Measurements from ENCODE around the gene LHX5.

The LHX5 gene

DNA sequence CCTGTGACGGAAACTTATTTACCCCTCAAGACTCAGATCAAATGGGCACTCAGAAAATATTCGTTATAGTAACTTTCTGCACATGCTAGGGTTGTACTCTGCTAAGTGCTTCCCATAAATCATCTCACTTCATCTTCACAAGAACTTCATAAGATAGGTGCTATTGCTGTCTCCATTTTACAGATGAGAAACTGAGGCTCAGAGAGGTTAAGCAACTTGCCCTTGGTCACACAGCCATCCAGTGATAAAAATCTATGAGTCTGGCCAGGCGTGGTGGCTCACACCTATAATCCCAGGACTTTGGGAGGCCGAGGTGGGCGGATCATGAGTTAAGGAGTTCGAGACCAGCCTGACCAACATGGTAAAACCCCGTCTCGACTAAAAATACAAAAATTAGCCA, 33.2 kb upstream of the LHX5 start:
- Histone ChIP-seq H3K27me3 (ENCODE audit: control insufficient read depth in 3 of 3, insufficient read depth in 3 of 3, low read depth in 1 of 3, low read length in 3 of 3) (peaks cover 0 to 38% (median 0%) of the 10 kb centered on the region in 3 experiments), H3K4me1 (ENCODE audit: control insufficient read depth in 2 of 2, insufficient read depth in 1 of 2, low read depth in 1 of 2, low read length in 2 of 2) (peaks cover 0 to 18% of the 10 kb centered on the region in 2 donors), H4K8ac (ENCODE audit: low read depth, low read length) (no peak overlapping the region), H3K36me3 (replicated peaks in 1 of 2; ENCODE audit: control insufficient read depth in 2 of 2, insufficient read depth in 2 of 2, low read length in 2 of 2) (no peaks in the 10 kb centered on the region), H3K23ac (ENCODE audit: low read depth, low read length, poor library complexity) (no peak overlapping the region), H2AFZ (ENCODE audit: low read length) (no peak overlapping the region), H3K4me3 (ENCODE audit: low read length in 2 of 2) (no peak overlapping the region), H2AK5ac (ENCODE audit: low read depth, low read length) (no peak overlapping the region), H3K9ac (ENCODE audit: low read depth, low read length, poor library complexity) (no peak overlapping the region), H3K9me3 (replicated peaks in 1 of 2; ENCODE audit: control insufficient read depth in 2 of 2, insufficient read depth in 1 of 2, low read depth in 1 of 2, low read length in 2 of 2) (no peaks in the 10 kb centered on the region), H3K4ac (ENCODE audit: low read length) (no peak overlapping the region), H3K18ac (ENCODE audit: low read length) (no peak overlapping the region), H3K4me2 (ENCODE audit: insufficient read depth, low read length, poor library complexity, severe bottlenecking) (no peak overlapping the region), H3K14ac (ENCODE audit: low read length) (no peak overlapping the region), H4K91ac (ENCODE audit: low read depth, low read length, poor library complexity) (no peak overlapping the region), H2BK12ac (ENCODE audit: low read length) (no peak overlapping the region), H2BK5ac (ENCODE audit: low read length) (no peak overlapping the region), H2BK15ac (ENCODE audit: low read length) (no peak overlapping the region), H2BK120ac (ENCODE audit: low read depth, low read length) (no peak overlapping the region), H3K27ac (replicated peaks; ENCODE audit: low read length) (no peak overlapping the region), H3K79me1 (ENCODE audit: low read depth, low read length) (no peaks in the 10 kb centered on the region)
- no CpG with 5 or more reads among the region's 8 CpGs for WGBS, 2 donors (ENCODE audit: extremely low coverage in 2 of 2, insufficient read length in 2 of 2, insufficient replicate concordance in 1 of 2)
- DNase-seq (ENCODE audit: low spot score) = no peak

DNA sequence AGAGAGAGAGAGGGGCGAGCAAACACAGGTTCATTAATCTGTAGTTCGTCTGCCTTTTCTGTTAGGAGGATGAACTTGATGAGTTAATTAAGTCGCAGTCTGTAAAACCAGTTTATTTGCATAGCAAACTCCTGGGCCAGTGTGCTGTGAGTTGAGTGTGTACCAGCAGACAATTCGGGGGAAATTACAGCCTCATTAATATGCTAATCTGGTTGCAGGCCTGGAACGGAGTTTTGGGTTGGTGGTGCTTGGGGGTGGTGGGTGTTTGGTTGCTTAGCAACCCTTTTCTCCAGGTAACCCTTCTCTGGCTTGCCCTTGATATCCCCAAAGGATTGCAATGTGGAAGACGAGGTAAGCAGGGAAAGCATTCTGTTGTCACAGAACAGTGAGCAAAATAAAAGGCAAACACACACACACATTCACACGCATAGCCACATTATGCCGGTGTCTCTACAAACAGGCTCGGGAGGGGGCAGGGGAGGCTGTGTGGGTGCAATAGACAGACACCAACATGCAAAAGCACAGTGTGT, 29.2 kb upstream of the LHX5 start:
- Histone ChIP-seq H2AFZ (ENCODE audit: low read length) (no peak overlapping the region), H2BK120ac (ENCODE audit: low read depth, low read length) (no peak overlapping the region), H3K4ac (ENCODE audit: low read length) (no peak overlapping the region), H3K9me3 (replicated peaks in 1 of 2; ENCODE audit: control insufficient read depth in 2 of 2, insufficient read depth in 1 of 2, low read depth in 1 of 2, low read length in 2 of 2) (no peaks in the 10 kb centered on the region), H2BK12ac (ENCODE audit: low read length) (peak overlapping the region; percentile 32), H3K23ac (ENCODE audit: low read depth, low read length, poor library complexity) (no peak overlapping the region), H3K27me3 (ENCODE audit: control insufficient read depth in 3 of 3, insufficient read depth in 3 of 3, low read depth in 1 of 3, low read length in 3 of 3) (peaks cover 0 to 40% (median 0%) of the 10 kb centered on the region in 3 experiments), H4K91ac (ENCODE audit: low read depth, low read length, poor library complexity) (no peak overlapping the region), H3K79me1 (ENCODE audit: low read depth, low read length) (no peaks in the 10 kb centered on the region), H3K9ac (ENCODE audit: low read depth, low read length, poor library complexity) (peak overlapping the region; percentile 63), H3K4me1 (ENCODE audit: control insufficient read depth in 2 of 2, insufficient read depth in 1 of 2, low read depth in 1 of 2, low read length in 2 of 2) (peaks cover 0 to 16% of the 10 kb centered on the region in 2 donors), H3K4me3 (ENCODE audit: low read length in 2 of 2) (no peak overlapping the region), H3K18ac (ENCODE audit: low read length) (peak overlapping the region; percentile 51), H3K4me2 (ENCODE audit: insufficient read depth, low read length, poor library complexity, severe bottlenecking) (no peak overlapping the region), H4K8ac (ENCODE audit: low read depth, low read length) (no peak overlapping the region), H3K27ac (replicated peaks; ENCODE audit: low read length) (no peak overlapping the region), H2BK15ac (ENCODE audit: low read length) (no peak overlapping the region), H2AK5ac (ENCODE audit: low read depth, low read length) (no peak overlapping the region), H3K36me3 (replicated peaks in 1 of 2; ENCODE audit: control insufficient read depth in 2 of 2, insufficient read depth in 2 of 2, low read length in 2 of 2) (no peaks in the 10 kb centered on the region), H3K14ac (ENCODE audit: low read length) (no peak overlapping the region), H2BK5ac (ENCODE audit: low read length) (no peak overlapping the region)
- no CpG with 5 or more reads among the region's 9 CpGs for WGBS, 2 donors (ENCODE audit: extremely low coverage in 2 of 2, insufficient read length in 2 of 2, insufficient replicate concordance in 1 of 2)
- DNase-seq (ENCODE audit: low spot score) = no peak

DNA sequence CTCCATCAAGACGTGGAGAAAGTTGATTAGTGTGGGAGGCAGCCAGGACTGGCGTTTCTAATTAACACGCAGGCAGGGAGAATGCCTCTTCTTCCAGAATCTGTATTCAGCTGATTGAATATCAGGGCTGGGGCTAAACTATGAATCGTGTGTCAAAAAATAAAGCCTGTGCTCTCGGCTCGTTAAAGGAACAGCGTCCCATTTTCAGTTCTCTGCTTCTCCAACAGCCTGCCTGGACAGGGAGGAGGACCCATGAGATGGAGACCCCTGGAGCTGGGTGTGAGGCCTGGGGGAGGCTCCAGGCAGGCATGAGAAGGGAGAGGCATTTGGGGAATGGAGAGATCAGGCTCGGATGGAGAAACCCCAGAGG, 28.6 kb upstream of the LHX5 start:
- H2BK120ac ChIP-seq (ENCODE audit: low read depth, low read length) = no peak overlapping the region
- H3K18ac ChIP-seq (ENCODE audit: low read length) = no peak overlapping the region
- no peak overlapping the region for H2BK5ac ChIP-seq (ENCODE audit: low read length)
- H3K79me1 ChIP-seq (ENCODE audit: low read depth, low read length) = no peaks in the 10 kb centered on the region
- DNase-seq (ENCODE audit: low spot score) = no peak
- peaks cover 0 to 16% of the 10 kb centered on the region in 2 donors for H3K4me1 ChIP-seq (ENCODE audit: control insufficient read depth in 2 of 2, insufficient read depth in 1 of 2, low read depth in 1 of 2, low read length in 2 of 2)
- H2BK15ac ChIP-seq (ENCODE audit: low read length) = no peak overlapping the region
- no peak overlapping the region for H3K4me2 ChIP-seq (ENCODE audit: insufficient read depth, low read length, poor library complexity, severe bottlenecking)
- no peaks in the 10 kb centered on the region for H3K9me3 ChIP-seq (replicated peaks in 1 of 2; ENCODE audit: control insufficient read depth in 2 of 2, insufficient read depth in 1 of 2, low read depth in 1 of 2, low read length in 2 of 2)
- no peak overlapping the region for H4K91ac ChIP-seq (ENCODE audit: low read depth, low read length, poor library complexity)
- no peak overlapping the region for H3K14ac ChIP-seq (ENCODE audit: low read length)
- H3K27ac ChIP-seq (replicated peaks; ENCODE audit: low read length) = no peak overlapping the region
- H3K36me3 ChIP-seq (replicated peaks in 1 of 2; ENCODE audit: control insufficient read depth in 2 of 2, insufficient read depth in 2 of 2, low read length in 2 of 2) = no peaks in the 10 kb centered on the region
- H3K23ac ChIP-seq (ENCODE audit: low read depth, low read length, poor library complexity) = no peak overlapping the region
- H2AFZ ChIP-seq (ENCODE audit: low read length) = no peak overlapping the region
- H2BK12ac ChIP-seq (ENCODE audit: low read length) = no peak overlapping the region
- no peak overlapping the region for H3K4ac ChIP-seq (ENCODE audit: low read length)
- no peak overlapping the region for H2AK5ac ChIP-seq (ENCODE audit: low read depth, low read length)
- WGBS, 2 donors (ENCODE audit: extremely low coverage in 2 of 2, insufficient read length in 2 of 2, insufficient replicate concordance in 1 of 2) = no CpG with 5 or more reads among the region's 8 CpGs
- peaks cover 0 to 38% (median 0%) of the 10 kb centered on the region in 3 experiments for H3K27me3 ChIP-seq (ENCODE audit: control insufficient read depth in 3 of 3, insufficient read depth in 3 of 3, low read depth in 1 of 3, low read length in 3 of 3)
- H3K4me3 ChIP-seq (ENCODE audit: low read length in 2 of 2) = no peak overlapping the region
- H3K9ac ChIP-seq (ENCODE audit: low read depth, low read length, poor library complexity) = no peak overlapping the region
- H4K8ac ChIP-seq (ENCODE audit: low read depth, low read length) = no peak overlapping the region

DNA sequence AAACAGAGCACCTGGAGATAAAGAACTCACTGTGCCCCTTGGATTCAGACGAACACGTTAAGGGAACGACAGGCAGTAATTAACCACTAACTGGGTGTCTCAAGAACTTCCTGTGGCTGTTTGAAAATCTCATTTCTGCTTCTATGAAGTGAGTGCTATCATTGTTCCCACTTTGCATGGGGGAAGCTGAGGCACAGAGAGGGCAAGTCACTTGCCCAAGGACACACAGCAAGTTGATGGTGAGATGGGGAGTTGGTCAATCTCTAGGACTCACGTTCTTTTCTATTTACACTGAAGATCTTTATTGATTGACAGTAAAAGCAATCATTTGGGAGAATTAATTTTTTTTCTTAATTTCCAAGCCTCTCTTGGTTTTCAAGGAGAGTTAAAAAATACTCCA, 26.8 kb upstream of the LHX5 start:
- Histone ChIP-seq H3K4ac (ENCODE audit: low read length) (no peak overlapping the region), H2BK15ac (ENCODE audit: low read length) (no peak overlapping the region), H3K79me1 (ENCODE audit: low read depth, low read length) (no peaks in the 10 kb centered on the region), H3K27me3 (ENCODE audit: control insufficient read depth in 3 of 3, insufficient read depth in 3 of 3, low read depth in 1 of 3, low read length in 3 of 3) (peaks cover 0 to 45% (median 0%) of the 10 kb centered on the region in 3 experiments), H3K23ac (ENCODE audit: low read depth, low read length, poor library complexity) (no peak overlapping the region), H4K8ac (ENCODE audit: low read depth, low read length) (no peak overlapping the region), H3K4me1 (ENCODE audit: control insufficient read depth in 2 of 2, insufficient read depth in 1 of 2, low read depth in 1 of 2, low read length in 2 of 2) (peaks cover 0 to 16% of the 10 kb centered on the region in 2 donors), H3K9me3 (replicated peaks in 1 of 2; ENCODE audit: control insufficient read depth in 2 of 2, insufficient read depth in 1 of 2, low read depth in 1 of 2, low read length in 2 of 2) (no peaks in the 10 kb centered on the region), H3K4me3 (ENCODE audit: low read length in 2 of 2) (no peak overlapping the region), H3K4me2 (ENCODE audit: insufficient read depth, low read length, poor library complexity, severe bottlenecking) (no peak overlapping the region), H2BK120ac (ENCODE audit: low read depth, low read length) (no peak overlapping the region), H3K9ac (ENCODE audit: low read depth, low read length, poor library complexity) (no peak overlapping the region), H2BK12ac (ENCODE audit: low read length) (no peak overlapping the region), H2AFZ (ENCODE audit: low read length) (no peak overlapping the region), H2BK5ac (ENCODE audit: low read length) (no peak overlapping the region), H2AK5ac (ENCODE audit: low read depth, low read length) (no peak overlapping the region), H3K27ac (replicated peaks; ENCODE audit: low read length) (no peak overlapping the region), H3K36me3 (replicated peaks in 1 of 2; ENCODE audit: control insufficient read depth in 2 of 2, insufficient read depth in 2 of 2, low read length in 2 of 2) (no peaks in the 10 kb centered on the region), H4K91ac (ENCODE audit: low read depth, low read length, poor library complexity) (no peak overlapping the region), H3K14ac (ENCODE audit: low read length) (no peak overlapping the region), H3K18ac (ENCODE audit: low read length) (no peak overlapping the region)
- no CpG with 5 or more reads among the region's 4 CpGs for WGBS, 2 donors (ENCODE audit: extremely low coverage in 2 of 2, insufficient read length in 2 of 2, insufficient replicate concordance in 1 of 2)
- DNase-seq (ENCODE audit: low spot score) = no peak
